GM12878 (cell line): ENCODE data around the gene TMIGD3. TPM values are rescaled to one million over a fixed set of nuclear protein-coding genes. Genes with fewer than 3 reads are reported as not detected.
"Not testable (repeated sequence)": the region's sequence is repeated elsewhere in the genome, so short reads cannot be mapped to it uniquely, and the experiment has no call there.

Source experiments
- ATAC-seq: fragments of 200-7000 bp; cut with Tn5 transposase; 3 replicates; pipeline ENCODE4 v1.9.1; 2020; ENCODE audit warnings: mild to moderate bottlenecking, moderate library complexity
- BruUV-seq: library from RNA; stranded (reverse); fragments of 400-500 nt; replicated peaks from 2 replicates; lab custom pipeline; 2021; lab: Mats Ljungman, UMichigan
- CTCF ChIA-PET: fragments of 300-600 bp; sonication (Branson Sonifier 250); formaldehyde crosslinking; extraction: SDS; loops from one replicate; lab custom pipeline; 2021; ENCODE audit warnings: inconsistent platforms; lab: Yijun Ruan, JAX
- POLR2A ChIA-PET: fragments of 350-600 bp; formaldehyde crosslinking; extraction: SDS; loops from one replicate; lab custom pipeline; 2021; ENCODE audit warnings: inconsistent platforms; lab: Charles Lee
- RAD21 ChIA-PET: fragments of 300-600 bp; sonication (Branson Sonifier 250); formaldehyde crosslinking; loops from one replicate; lab custom pipeline; 2023; ENCODE audit warnings: antibody characterized with exemption; ENCODE audit not compliant: unreplicated experiment; lab: Charles Lee
- SMC1A ChIA-PET: fragments of 300-600 bp; sonication (Branson Sonifier 250); formaldehyde crosslinking; loops from one replicate; lab custom pipeline; 2023; ENCODE audit not compliant: unreplicated experiment, uncharacterized antibody; lab: Charles Lee
- DNase-seq: peaks from one replicate; pipeline ENCODE4 v3.0.0-alpha.2; 2011; ENCODE audit warnings: low read depth, low spot score
- FAIRE-seq: peaks from 3 replicates; lab custom pipeline; 2011; peaks lifted over from hg19 to GRCh38; lab: Jason Lieb, UNC
- H2AFZ ChIP-seq: 2 replicates; pipeline ENCODE4 v1.6.0; 2011; ENCODE audit warnings: low read depth, low read length, control low read depth; ENCODE audit not compliant: control insufficient read depth
- H3K27ac ChIP-seq: 2 replicates; pipeline ENCODE4 v1.5.1; 2011; ENCODE audit warnings: control low read depth; ENCODE audit not compliant: control insufficient read depth, insufficient read depth
- H3K27me3 ChIP-seq, 2 experiments: replicated peaks in 1 of 2; 2 replicates each; pipeline versions ENCODE4 v1.6.0 to v1.6.1; 2011; ENCODE audit warnings: low read length in 1 of 2; ENCODE audit not compliant: control insufficient read depth in 2 of 2, insufficient read depth in 2 of 2
- H3K36me3 ChIP-seq, 2 experiments: 2 replicates each; pipeline ENCODE4 v1.5.1; 2011; ENCODE audit warnings: low read length in 1 of 2; ENCODE audit not compliant: control insufficient read depth in 2 of 2, insufficient read depth in 2 of 2
- H3K4me1 ChIP-seq: 2 replicates; pipeline ENCODE4 v1.6.1; 2011; ENCODE audit warnings: mild to moderate bottlenecking, low read length, moderate library complexity, mixed read lengths; ENCODE audit not compliant: control insufficient read depth, insufficient read depth
- H3K4me2 ChIP-seq: 2 replicates; pipeline ENCODE4 v1.6.0; 2011; ENCODE audit warnings: control low read depth; ENCODE audit not compliant: control insufficient read depth, insufficient read depth
- H3K4me3 ChIP-seq: fragments of 200-600 bp; sonication (generic); 2 replicates; pipeline ENCODE4 v1.5.1; 2016
- H3K79me2 ChIP-seq: 2 replicates; pipeline ENCODE4 v1.6.0; 2011; ENCODE audit warnings: low read length; ENCODE audit not compliant: control insufficient read depth, insufficient read depth
- H3K9ac ChIP-seq: 2 replicates; pipeline ENCODE4 v1.8.0; 2011; ENCODE audit warnings: low read length, control low read depth, mixed read lengths; ENCODE audit not compliant: control insufficient read depth, insufficient read depth
- H3K9me3 ChIP-seq: replicated peaks from 3 replicates; pipeline ENCODE4 v1.5.1; 2011; ENCODE audit warnings: mild to moderate bottlenecking, low read length; ENCODE audit not compliant: control insufficient read depth, insufficient read depth
- H4K20me1 ChIP-seq: 2 replicates; pipeline ENCODE4 v1.6.0; 2011; ENCODE audit not compliant: control insufficient read depth, insufficient read depth
- CBX3 ChIP-seq: fragments of 200-600 bp; sonication (generic); IDR thresholded peaks from 2 replicates; pipeline ENCODE4 v1.6.1; 2016; ENCODE audit warnings: low read depth, borderline replicate concordance
- EP300 ChIP-seq, 2 experiments: fragments of 150-350 bp in 1 of 2; IDR thresholded peaks; 2 replicates each; pipeline ENCODE4 v1.6.1; 2011 to 2012; ENCODE audit warnings: low read depth in 2 of 2, low read length in 2 of 2, borderline replicate concordance in 1 of 2, improper control_type of control experiment in 1 of 2, inconsistent platforms in 1 of 2; ENCODE audit not compliant: control insufficient read depth in 1 of 2
- LARP7 ChIP-seq: fragments of 450-650 bp; IDR thresholded peaks from 2 replicates; pipeline ENCODE4 v1.6.1; 2017; ENCODE audit warnings: mild to moderate bottlenecking
- NFIC ChIP-seq: IDR thresholded peaks from 2 replicates; pipeline ENCODE4 v1.6.1; 2012; ENCODE audit warnings: low read depth, mild to moderate bottlenecking, inconsistent platforms, low read length, moderate library complexity
- RAD51 ChIP-seq: fragments of 450-650 bp; IDR thresholded peaks from 2 replicates; pipeline ENCODE4 v1.6.1; 2016; ENCODE audit warnings: moderate library complexity, mild to moderate bottlenecking, inconsistent platforms
- YBX1 ChIP-seq: fragments of 450-650 bp; IDR thresholded peaks from 2 replicates; pipeline ENCODE4 v1.6.1; 2016; ENCODE audit warnings: antibody characterized with exemption
- WGBS: methylation state at CpG from one replicate; pipeline ENCODE4 v1.1.6; 2016; ENCODE audit warnings: low lambda C conversion rate; ENCODE audit not compliant: insufficient replicate concordance, insufficient coverage; ENCODE audit errors: missing lambda C conversion rate; 5-methylcytosine and 5-hydroxymethylcytosine counted together
- in situ Hi-C: fragments of 300-500 bp; cut with MboI; formaldehyde crosslinking; loops from 9 replicates; pipeline ENCODE4 v1.14.3; 2018; ENCODE audit warnings: mixed read lengths
- intact Hi-C: fragments of 100-400 bp; cut with micrococcal nuclease; formaldehyde crosslinking; loops from one replicate; pipeline ENCODE4 v1.14.2; 2022; ENCODE audit not compliant: unreplicated experiment
- polyA plus RNA-seq, 11 experiments: library from polyadenylated mRNA; depleted of rRNA in 4 of 11; unstranded in 6 of 11; stranded (reverse) in 5 of 11; fragments of >200 nt; fragmentation: Nextera tagmentation in 4 of 11; fragmentation: Illumina TruSeq in 1 of 11; extraction: Ambion mirVana in 4 of 11; extraction: Trizol in 1 of 11; gene quantifications; 1 replicate in 1 of 11; 2 replicates in 10 of 11; pipeline versions ENCODE4 v1.2.1 to v1.2.3, GENCODE V29; 2011 to 2016; ENCODE audit warnings: inconsistent platforms in 2 of 11, missing spikeins in 2 of 11, low read depth in 1 of 11
- total RNA-seq, 4 experiments: library from RNA; depleted of rRNA in 3 of 4; stranded (reverse); fragments of >200 nt in 3 of 4; fragmentation: Illumina TruSeq in 1 of 4; extraction: Trizol in 1 of 4; gene quantifications; 2 replicates each; pipeline versions ENCODE4 v1.2.1 to v1.2.3, GENCODE V29; 2013 to 2021

TMIGD3 gene
- total and polyA plus RNA-seq, 10 of the 15 experiments (the other 5 are each of a cell fraction or from before 2014, with no cell fraction given), result 0.17 TPM; not detected in 9

- TF ChIP-seq NFIC (no peak), CBX3 (no peak), RAD51 (no peak), YBX1 (no peak), LARP7 (no peak), EP300 (IDR thresholded peaks at IDR 0.05; ENCODE audit: borderline replicate concordance in 1 of 2, control insufficient read depth in 1 of 2, low read depth in 2 of 2, low read length in 2 of 2) (no peak)
Measured at GRCh38 chr1:111551623-111552411, 48.4 kb upstream of the TMIGD3 start (continued).

GRCh38 chr1:111547786-111548185 is 44.4 kb upstream of the TMIGD3 start:
- FAIRE-seq, H3K36me3 ChIP-seq, DNase-seq, H2AFZ ChIP-seq, H3K9me3 ChIP-seq, ATAC-seq, H3K79me2 ChIP-seq, CTCF ChIA-PET, H3K9ac ChIP-seq, H3K4me2 ChIP-seq, H3K4me1 ChIP-seq, RAD21 ChIA-PET, intact Hi-C loops, in situ Hi-C loops, H3K27ac ChIP-seq, POLR2A ChIA-PET, H4K20me1 ChIP-seq, H3K4me3 ChIP-seq, BruUV-seq, H3K27me3 ChIP-seq: not testable (repeated sequence)
- SMC1A ChIA-PET, result interaction anchor here (1.1 kb wide), 1 partner anchor 115 kb away, joined by 3 read pairs; no protein-coding TSS in a partner anchor
- 95% methylated on average over 1 of the region's 1 CpG for WGBS
